HG02610 (cell line): ENCODE data around the gene IMPG2.

ENCODE experiments used
- ATAC-seq: cut with Tn5 transposase; IDR thresholded peaks from one replicate; pipeline ENCODE4 v1.9.1; 2021; ENCODE audit warnings: mild to moderate bottlenecking, moderate library complexity; ENCODE audit not compliant: unreplicated experiment

The IMPG2 gene

GRCh38 chr3:101243285-101244211 lies 76.8 kb downstream of the IMPG2 start:
- ATAC-seq = no peak

GRCh38 chr3:101240719-101241399 lies 79.5 kb downstream of the IMPG2 start:
- ATAC-seq = no peak

GRCh38 chr3:101235048-101235447 lies 85.3 kb downstream of the IMPG2 start:
- ATAC-seq = no peak

- no peak for ATAC-seq
Measured at GRCh38 chr3:101230618-101231017, 89.8 kb downstream of the IMPG2 start.

- ATAC-seq = no peak
Measured at GRCh38 chr3:101229681-101230080, 90.7 kb downstream of the IMPG2 start.

- no peak for ATAC-seq
Measured at GRCh38 chr3:101228441-101228840, 91.9 kb downstream of the IMPG2 start.

- ATAC-seq = no peak
Measured at GRCh38 chr3:101224739-101225138, 95.6 kb downstream of the IMPG2 start.

GRCh38 chr3:101223016-101223415 lies 97.4 kb downstream of the IMPG2 start:
- no peak for ATAC-seq

- ATAC-seq = peak; percentile 75
Measured at GRCh38 chr3:101219842-101220560, 100.4 kb downstream of the IMPG2 start.

- no peak for ATAC-seq
Measured at GRCh38 chr3:101217472-101218245, 102.7 kb downstream of the IMPG2 start.

GRCh38 chr3:101216710-101217465 lies 103.5 kb downstream of the IMPG2 start:
- peak; percentile 25 for ATAC-seq

- no peak for ATAC-seq
Measured at GRCh38 chr3:101212730-101213129, 107.6 kb downstream of the IMPG2 start.

- ATAC-seq = no peak
Measured at GRCh38 chr3:101204246-101204645, 116.1 kb downstream of the IMPG2 start.

GRCh38 chr3:101203411-101203810 lies 117.0 kb downstream of the IMPG2 start:
- no peak for ATAC-seq

- ATAC-seq = no peak
Measured at GRCh38 chr3:101202640-101203039, 117.7 kb downstream of the IMPG2 start.

GRCh38 chr3:101200461-101200860 lies 119.9 kb downstream of the IMPG2 start:
- ATAC-seq = no peak

GRCh38 chr3:101195951-101196713 lies 124.2 kb downstream of the IMPG2 start:
- ATAC-seq = no peak

- ATAC-seq = no peak
Measured at GRCh38 chr3:101194392-101194791, 126.0 kb downstream of the IMPG2 start.

GRCh38 chr3:101193957-101194356 lies 126.4 kb downstream of the IMPG2 start:
- ATAC-seq = no peak
